Gastroesophageal sphincter (tissue), 4 donors: ENCODE data around the gene EXOSC2. TPM values are rescaled to one million over a fixed set of nuclear protein-coding genes. Genes with fewer than 3 reads are reported as not detected.
A peak's percentile ranks its signal among the peaks of the same experiment; 100 is the strongest.

ENCODE experiments used
- ATAC-seq: fragments of 150-250 bp; one replicate; pipeline ENCODE4 v1.9.1; 2016; ENCODE audit warnings: mild to moderate bottlenecking, moderate library complexity
- H3K27ac ChIP-seq, 4 donors: fragments of 200-600 bp; sonication (generic) in 3 of 4; 1 replicate in 3 of 4; 2 replicates in 1 of 4; pipeline ENCODE4 v1.5.1; 2016 to 2019
- H3K27me3 ChIP-seq: fragments of 200-600 bp; sonication (generic); one replicate; pipeline ENCODE4 v1.5.1; 2019
- H3K36me3 ChIP-seq, 2 donors: fragments of 200-600 bp; sonication (generic); one replicate each; pipeline ENCODE4 v1.5.1; 2019; ENCODE audit warnings: control low read depth in 1 of 2
- H3K4me1 ChIP-seq, 3 donors: fragments of 200-600 bp; sonication (generic); 1 replicate in 2 of 3; 2 replicates in 1 of 3; pipeline ENCODE4 v1.5.1; 2016 to 2019; ENCODE audit warnings: control low read depth in 2 of 3
- H3K4me3 ChIP-seq, 2 donors: fragments of 200-600 bp; sonication (generic); one replicate each; pipeline ENCODE4 v1.5.1; 2019; ENCODE audit warnings: mild to moderate bottlenecking in 1 of 2, moderate library complexity in 1 of 2
- H3K9me3 ChIP-seq, 3 donors: fragments of 200-600 bp; sonication (generic); one replicate each; pipeline ENCODE4 v1.5.1; 2017 to 2019; ENCODE audit warnings: control low read depth in 2 of 3
- EP300 ChIP-seq: sonication (generic); formaldehyde crosslinking; IDR thresholded peaks from one replicate; pipeline ENCODE4 v1.6.1; 2017; ENCODE audit warnings: antibody characterized with exemption, mild to moderate bottlenecking
- POLR2A ChIP-seq, 2 donors: fragments of 450-650 bp; IDR thresholded peaks; one replicate each; pipeline ENCODE4 v1.6.1; 2017; ENCODE audit warnings: antibody characterized with exemption in 2 of 2, mild to moderate bottlenecking in 2 of 2, moderate library complexity in 1 of 2
- POLR2AphosphoS5 ChIP-seq: sonication (generic); formaldehyde crosslinking; IDR thresholded peaks from one replicate; pipeline ENCODE4 v1.6.1; 2017; ENCODE audit warnings: antibody characterized with exemption
- WGBS, 2 donors: methylation state at CpG; one replicate each; pipeline ENCODE4 v1.1.5; 2018; ENCODE audit warnings: low coverage in 1 of 2; 5-methylcytosine and 5-hydroxymethylcytosine counted together
- total RNA-seq, 4 donors: library from RNA; depleted of rRNA; stranded (reverse); fragments of >200 nt; gene quantifications; one replicate each; pipeline ENCODE4 v1.1.0, GENCODE V29; 2016
- TF ChIP-seq, protein P1 (sequence below), 4 experiments: fragments of 200-600 bp in 2 of 4; fragments of 450-650 bp in 2 of 4; sonication (generic) in 1 of 4; IDR thresholded peaks; one replicate each; pipeline ENCODE4 v1.5.1; 2017 to 2019; ENCODE audit warnings: antibody characterized with exemption in 4 of 4, mild to moderate bottlenecking in 2 of 4, moderate library complexity in 2 of 4

EXOSC2 gene
- total RNA-seq, 4 donors from 2014 or later: 15.9 to 32.3 (median 26.8) TPM

DNA sequence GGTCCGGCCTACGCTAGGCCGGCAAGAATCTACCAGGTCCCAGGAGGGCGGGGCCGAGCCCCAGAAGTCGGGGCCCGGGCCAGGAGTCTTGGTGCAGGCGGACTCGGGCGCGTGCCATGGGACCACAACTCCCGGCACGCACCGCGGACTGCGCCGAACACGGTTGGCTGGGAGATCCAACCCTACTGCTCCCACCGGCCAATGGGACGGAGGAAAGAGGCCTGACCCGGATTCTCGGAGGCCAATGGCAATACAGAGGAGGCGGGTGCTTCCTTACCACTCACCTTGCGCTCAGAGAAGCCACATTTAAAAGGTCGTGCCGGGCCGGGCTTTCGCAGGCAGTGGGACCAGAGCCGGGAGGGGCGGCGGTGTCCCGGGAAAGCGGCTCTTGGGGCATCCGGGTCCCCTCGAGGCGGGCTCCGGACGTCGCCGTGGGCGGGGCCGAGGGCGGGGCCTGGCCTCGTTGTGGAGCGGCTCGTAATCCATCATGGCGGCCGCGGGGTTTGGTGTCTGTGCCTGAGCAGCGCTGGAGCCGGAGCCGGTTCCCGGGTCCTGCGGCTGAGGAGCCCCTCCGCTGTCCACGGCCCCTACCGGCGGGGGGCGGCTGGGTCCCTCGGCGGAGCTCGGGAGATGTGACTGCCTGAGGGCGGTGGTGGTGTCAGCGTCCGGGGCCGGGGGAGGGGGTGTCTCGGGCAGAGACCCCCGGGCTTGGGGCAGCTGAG is 19.1 kb downstream of the EXOSC2 start:
- H3K9me3 ChIP-seq: no peaks in the 10 kb centered on the region
- peak overlapping the region; percentile 92 to 100 (median 98) for H3K27ac ChIP-seq
- TF ChIP-seq POLR2A (IDR thresholded peaks at IDR 0.05) (peak; percentile 65 to 72), POLR2AphosphoS5 (peak; percentile 53)
- TF ChIP-seq, protein P1, sequence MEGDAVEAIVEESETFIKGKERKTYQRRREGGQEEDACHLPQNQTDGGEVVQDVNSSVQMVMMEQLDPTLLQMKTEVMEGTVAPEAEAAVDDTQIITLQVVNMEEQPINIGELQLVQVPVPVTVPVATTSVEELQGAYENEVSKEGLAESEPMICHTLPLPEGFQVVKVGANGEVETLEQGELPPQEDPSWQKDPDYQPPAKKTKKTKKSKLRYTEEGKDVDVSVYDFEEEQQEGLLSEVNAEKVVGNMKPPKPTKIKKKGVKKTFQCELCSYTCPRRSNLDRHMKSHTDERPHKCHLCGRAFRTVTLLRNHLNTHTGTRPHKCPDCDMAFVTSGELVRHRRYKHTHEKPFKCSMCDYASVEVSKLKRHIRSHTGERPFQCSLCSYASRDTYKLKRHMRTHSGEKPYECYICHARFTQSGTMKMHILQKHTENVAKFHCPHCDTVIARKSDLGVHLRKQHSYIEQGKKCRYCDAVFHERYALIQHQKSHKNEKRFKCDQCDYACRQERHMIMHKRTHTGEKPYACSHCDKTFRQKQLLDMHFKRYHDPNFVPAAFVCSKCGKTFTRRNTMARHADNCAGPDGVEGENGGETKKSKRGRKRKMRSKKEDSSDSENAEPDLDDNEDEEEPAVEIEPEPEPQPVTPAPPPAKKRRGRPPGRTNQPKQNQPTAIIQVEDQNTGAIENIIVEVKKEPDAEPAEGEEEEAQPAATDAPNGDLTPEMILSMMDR (IDR thresholded peaks at IDR 0.05): no peak
- peak overlapping the region; percentile 76 to 85 for H3K4me3 ChIP-seq
- peaks cover 0 to 48% (median 9%) of the 10 kb centered on the region in 3 donors for H3K4me1 ChIP-seq
- 0% methylated on average over 10 of the region's 68 CpGs; no CpG with 5 or more reads in 1 of the 2 donors for WGBS, 2 donors
- no peaks in the 10 kb centered on the region for H3K27me3 ChIP-seq
- peak; percentile 98 for ATAC-seq
- H3K36me3 ChIP-seq: no peaks in the 10 kb centered on the region

DNA sequence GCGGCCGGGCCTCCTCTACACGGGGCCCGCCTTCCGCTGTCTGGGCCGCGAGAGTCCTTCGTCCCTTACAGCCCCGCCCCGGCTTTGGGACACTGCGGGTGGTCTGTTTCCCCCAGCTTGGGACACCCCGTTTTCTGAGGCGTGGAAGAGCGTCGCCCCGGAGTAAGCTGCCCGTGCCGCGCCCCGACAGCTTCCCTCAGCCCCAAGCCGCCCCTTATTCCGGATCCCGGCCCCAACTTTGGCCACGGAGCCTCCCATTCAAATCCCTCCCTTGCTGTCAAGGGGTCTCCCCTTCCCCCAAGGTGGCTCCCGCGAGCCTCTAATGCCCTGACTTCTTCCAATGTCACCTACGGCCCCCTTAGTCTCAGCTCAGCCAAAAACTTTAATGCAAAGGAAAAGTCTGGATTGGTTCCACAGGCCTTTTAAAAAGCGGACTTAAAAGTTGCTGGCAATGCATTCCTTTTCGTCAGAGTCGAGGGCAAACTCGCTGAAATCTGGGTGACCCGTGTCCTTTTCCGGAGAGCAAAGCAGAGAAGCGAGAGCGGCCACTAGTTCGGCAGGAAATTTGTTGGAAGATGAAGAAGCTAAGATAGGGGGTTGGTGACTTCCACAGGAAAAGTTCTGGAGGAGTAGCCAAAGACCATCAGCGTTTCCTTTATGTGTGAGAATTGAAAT is 19.8 kb downstream of the EXOSC2 start:
- WGBS, 2 donors: 0 to 2% methylated on average over 13 to 20 of the region's 37 CpGs
- Histone ChIP-seq H3K27me3 (no peaks in the 10 kb centered on the region), H3K4me3 (peak overlapping the region; percentile 76 to 85), H3K9me3 (no peaks in the 10 kb centered on the region), H3K36me3 (no peaks in the 10 kb centered on the region), H3K27ac (peak overlapping the region; percentile 92 to 100 (median 98)), H3K4me1 (peaks cover 0 to 55% (median 9%) of the 10 kb centered on the region in 3 donors)
- TF ChIP-seq, protein P1 (IDR thresholded peaks at IDR 0.05): no peak
- TF ChIP-seq POLR2A (IDR thresholded peaks at IDR 0.05): no peak
- no peak for TF ChIP-seq EP300
- peak; percentile 17 for TF ChIP-seq POLR2AphosphoS5
- ATAC-seq: no peak

DNA sequence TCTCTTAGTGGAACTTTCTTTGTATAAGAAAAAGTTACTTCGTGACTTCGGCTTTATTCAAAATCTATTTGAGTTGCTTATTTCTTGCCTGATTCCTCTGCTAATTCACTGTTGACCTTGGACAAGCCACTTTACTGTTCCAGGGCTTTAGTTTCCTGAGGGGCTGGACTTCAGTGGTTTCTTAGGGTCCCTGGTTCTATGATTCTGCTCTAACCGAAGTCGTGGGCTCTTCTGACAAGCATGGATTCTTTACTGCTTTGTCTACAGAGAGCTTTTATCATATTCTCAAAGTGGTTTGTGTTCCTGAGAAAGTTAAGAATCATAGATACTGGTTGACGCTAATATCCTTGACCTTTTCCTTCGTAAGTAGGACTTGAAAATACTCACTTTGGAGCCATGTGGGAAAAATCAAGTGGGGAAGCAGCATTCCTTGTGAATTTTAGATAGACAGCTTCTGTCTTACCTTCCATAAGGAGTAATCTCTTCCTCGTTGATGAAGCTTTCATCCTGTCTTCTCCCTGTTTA is 21.1 kb downstream of the EXOSC2 start:
- Histone ChIP-seq H3K4me1 (peaks cover 0 to 58% (median 9%) of the 10 kb centered on the region in 3 donors), H3K4me3 (peak overlapping the region; percentile 76 to 85), H3K36me3 (no peaks in the 10 kb centered on the region), H3K27ac (peak overlapping the region; percentile 31 to 100 (median 96)), H3K9me3 (no peaks in the 10 kb centered on the region), H3K27me3 (no peaks in the 10 kb centered on the region)
- TF ChIP-seq, protein P1 (IDR thresholded peaks at IDR 0.05): no peak
- TF ChIP-seq POLR2A (IDR thresholded peaks at IDR 0.05) (no peak), POLR2AphosphoS5 (no peak), EP300 (no peak)
- WGBS, 2 donors: 6 to 9% methylated on average over 7 of the region's 7 CpGs
- ATAC-seq: no peak

DNA sequence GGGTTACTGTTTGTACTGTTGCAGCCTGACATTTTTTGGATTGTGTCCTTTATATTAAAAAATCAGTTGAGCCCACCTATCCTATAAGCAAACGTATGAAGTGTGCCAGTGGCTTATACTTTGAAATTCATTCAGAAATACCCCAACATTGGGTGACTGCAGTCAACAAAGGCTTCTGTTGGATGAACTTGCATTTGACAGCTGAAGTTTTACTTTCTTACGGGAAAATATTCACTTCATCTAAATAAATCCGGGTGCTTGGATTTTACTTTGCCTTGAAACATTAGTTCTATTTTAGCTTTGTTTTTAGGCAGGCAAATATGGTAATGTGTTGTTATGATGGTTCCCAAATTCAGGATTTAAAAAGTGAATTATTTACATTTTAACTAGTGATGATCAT is 21.7 kb downstream of the EXOSC2 start:
- Histone ChIP-seq H3K9me3 (no peaks in the 10 kb centered on the region), H3K4me3 (peak overlapping the region; percentile 76 to 85), H3K27ac (peak overlapping the region; percentile 31 to 100 (median 96)), H3K4me1 (peaks cover 0 to 58% (median 9%) of the 10 kb centered on the region in 3 donors), H3K27me3 (no peaks in the 10 kb centered on the region), H3K36me3 (no peaks in the 10 kb centered on the region)
- TF ChIP-seq, protein P1 (IDR thresholded peaks at IDR 0.05): no peak
- TF ChIP-seq POLR2A (IDR thresholded peaks at IDR 0.05) (no peak), POLR2AphosphoS5 (no peak), EP300 (no peak)
- WGBS, 2 donors: 2 to 5% methylated on average over 3 of the region's 3 CpGs
- no peak for ATAC-seq
